HG03558 (cell line): Measurements from ENCODE around the gene RAB3GAP1.
"Not testable (repeated sequence)": the region's sequence is repeated elsewhere in the genome, so short reads cannot be mapped to it uniquely, and the experiment has no call there.

Experiments used
- ATAC-seq: cut with Tn5 transposase; IDR thresholded peaks from one replicate; pipeline ENCODE4 v1.9.1; 2021; ENCODE audit warnings: moderate number of reproducible peaks; ENCODE audit not compliant: unreplicated experiment; ENCODE audit errors: extremely low read depth

Gene RAB3GAP1

DNA sequence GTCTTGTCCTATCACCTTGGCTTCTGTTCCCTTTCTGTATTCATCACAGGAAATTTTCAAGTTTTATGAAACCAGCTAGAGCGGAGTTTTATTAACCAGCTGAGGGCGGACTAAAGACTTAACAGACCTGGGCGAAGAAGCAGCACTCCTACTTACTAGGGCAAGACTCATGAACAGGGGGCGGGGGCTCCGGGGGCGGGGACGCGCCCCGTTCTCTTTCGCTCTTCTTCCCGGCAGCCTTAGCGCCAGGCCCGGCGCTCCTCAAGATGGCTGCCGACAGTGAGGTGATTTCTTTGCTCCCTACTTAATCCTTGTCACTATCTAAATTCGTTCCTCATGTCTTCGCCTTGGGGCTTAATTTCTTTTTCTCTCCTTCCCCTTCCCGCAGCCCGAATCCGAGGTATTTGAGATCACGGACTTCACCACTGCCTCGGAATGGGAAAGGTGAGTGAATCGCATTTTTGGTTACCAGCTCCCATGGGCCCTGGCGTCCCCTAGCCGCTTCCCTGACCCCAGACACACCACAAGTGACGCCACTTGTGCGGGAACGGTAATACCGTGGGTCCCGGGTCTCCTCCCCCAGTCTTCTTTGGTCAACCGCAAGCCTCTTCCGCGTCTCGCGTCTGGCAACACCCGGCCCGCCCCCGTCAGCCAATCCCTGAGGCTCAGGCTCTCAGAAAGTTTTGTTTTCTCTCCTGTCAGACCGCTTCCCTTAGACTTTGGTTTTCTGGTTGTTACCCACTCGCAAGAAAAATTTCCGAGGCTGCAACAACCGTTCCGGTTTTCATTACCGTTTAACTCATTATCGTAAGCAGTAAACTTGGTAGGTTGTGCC, at the start of gene RAB3GAP1:
Gene RAB3GAP1 (plus strand): TSS at position 251 of the 835 bp plus-strand sequence. CDS start 16 bp downstream, at position 267.
- ATAC-seq, result peak; percentile 59

DNA sequence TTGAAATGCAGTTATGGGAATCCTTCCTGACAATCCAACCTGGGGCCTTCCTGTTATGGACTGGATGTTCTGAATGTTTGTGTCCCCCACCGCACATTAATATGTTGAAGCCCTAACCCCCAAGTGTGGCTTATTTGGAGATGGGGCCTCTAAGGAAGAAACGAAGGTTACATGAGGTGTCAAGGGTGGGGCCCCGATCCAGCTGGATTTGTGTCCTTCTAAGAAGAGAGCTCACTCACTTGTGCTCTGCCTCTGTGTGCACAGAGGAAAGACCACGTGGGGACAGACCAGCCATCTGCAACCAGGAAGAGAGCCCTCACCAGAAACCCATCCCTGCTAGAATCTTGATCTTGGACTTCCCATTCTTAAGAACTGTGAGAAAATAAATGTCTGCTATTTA, 49.3 kb upstream of the RAB3GAP1 start:
- ATAC-seq, result no peak

DNA sequence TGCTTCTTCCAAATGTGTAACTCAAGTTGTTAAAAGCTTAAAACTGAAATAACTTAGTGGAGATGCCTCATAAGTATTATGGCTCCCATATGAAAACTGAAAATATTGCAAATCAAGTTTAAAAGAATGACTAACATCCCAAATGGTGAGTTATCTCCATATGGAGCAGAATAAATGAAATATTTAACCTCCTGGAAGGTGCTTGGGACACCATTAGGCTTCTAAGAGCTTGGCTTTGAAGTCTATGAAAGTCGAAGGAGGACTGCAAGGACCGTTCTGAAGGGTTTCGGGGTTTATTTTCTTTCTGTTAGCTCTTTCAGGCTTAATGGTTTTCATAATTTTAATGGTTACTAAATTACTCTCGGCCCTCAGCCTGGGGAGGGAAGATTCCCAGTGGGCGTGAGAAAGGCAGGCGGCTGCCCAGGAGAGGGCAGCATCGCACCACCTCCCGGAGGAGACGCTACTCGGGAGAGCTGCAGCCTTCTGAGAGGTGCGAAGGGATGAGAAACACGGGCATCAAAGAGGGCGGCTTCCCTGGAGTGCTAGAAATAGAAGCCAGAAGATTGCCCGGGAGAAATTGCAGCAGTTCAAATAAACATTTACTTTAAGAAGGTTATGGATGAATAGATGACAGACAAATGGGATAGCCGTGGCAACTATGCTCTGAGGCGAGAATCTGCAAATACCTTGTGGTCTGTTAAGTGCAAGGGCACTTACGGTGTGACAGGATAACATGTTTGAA, 47.9 kb upstream of the RAB3GAP1 start:
- peak; percentile 70 for ATAC-seq

DNA sequence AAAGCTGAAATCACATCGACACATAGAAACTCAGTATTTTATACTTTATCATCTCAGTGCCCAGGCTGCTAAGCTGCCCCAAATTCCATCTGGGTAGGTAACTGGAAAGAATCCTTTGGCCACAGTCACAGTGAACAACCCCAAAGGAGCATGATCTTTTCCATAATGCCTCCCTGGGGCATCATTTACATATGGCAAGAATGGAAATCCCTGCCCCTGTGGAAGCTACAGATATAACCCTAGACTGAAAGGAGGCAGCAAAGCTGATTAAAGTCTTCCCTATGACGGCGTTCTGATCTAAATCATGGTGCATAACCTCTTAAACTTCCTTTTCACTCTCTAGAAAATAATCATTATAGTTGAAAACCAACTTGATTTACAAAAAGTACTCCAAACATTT, 46.3 kb upstream of the RAB3GAP1 start:
- no peak for ATAC-seq

DNA sequence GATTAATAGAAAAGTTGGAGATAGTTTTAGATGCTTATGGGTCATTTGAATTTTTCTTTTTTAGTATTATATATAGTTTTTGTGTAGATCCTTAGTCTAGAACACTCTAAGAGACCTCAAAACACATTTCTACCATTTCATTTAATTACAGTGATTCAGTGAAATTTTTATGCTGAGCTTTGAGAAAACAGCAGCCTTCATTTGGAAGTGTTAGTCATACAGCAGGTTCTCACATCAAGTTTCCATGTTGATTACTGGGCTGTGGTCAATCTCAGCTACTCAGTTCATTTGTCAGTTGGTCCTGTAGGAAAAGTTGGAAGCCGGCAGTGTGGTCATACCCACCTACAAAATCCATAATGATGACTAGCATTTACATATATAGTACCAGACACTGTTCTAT, 42.8 kb upstream of the RAB3GAP1 start:
- no peak for ATAC-seq

DNA sequence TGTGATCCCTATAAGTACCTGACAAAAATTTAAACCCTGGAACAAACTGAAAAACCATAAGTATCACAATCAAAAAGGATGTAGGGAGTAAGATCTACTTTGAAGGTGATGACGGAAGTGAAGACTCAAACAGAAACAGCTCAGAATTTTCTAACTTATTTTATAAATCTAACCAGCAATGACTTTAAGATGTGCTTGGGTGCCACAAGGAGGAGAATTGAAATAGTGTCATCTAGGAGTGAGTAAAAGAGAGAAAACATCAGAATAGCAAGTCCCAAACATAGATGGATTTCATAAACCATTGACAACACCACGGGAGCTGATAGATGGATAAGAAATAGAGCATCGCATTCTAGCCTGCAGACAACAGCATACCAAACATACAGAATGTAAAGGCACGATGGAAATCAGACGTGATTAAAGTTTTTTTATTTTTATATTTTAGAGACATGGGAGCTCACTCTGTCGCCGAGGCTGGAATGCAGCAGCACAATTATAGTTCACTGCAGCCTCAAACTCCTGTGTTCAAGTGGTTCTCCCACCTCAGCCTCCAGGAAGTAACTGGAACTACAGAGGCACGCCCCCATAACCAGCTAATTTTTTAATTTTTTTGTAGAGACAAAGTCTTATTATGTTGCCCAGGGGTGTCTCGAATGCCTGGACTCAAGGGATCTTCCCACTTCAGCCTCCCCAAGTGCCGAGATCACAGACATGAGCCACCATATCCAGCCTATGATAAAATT, 41.7 kb upstream of the RAB3GAP1 start:
- ATAC-seq, result no peak

DNA sequence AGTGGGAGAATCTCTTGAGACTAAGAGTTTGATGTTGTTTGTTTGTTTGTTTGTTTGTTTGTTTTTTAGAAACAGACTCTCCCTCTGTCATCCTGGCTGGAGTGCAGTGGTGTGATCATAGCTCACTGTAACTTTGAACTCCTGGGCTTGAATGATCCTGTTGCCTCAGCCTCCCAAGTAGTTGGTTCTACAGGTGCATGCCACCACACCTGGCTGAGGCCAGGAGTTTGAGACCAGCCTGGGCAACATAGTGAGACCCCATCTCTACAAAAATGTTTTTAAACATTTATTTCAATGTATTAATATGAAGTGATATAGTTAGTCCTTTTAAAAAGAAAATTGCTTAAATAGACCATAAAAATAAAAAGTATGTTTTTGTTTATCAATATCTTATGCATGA, 40.5 kb upstream of the RAB3GAP1 start:
- no peak for ATAC-seq

DNA sequence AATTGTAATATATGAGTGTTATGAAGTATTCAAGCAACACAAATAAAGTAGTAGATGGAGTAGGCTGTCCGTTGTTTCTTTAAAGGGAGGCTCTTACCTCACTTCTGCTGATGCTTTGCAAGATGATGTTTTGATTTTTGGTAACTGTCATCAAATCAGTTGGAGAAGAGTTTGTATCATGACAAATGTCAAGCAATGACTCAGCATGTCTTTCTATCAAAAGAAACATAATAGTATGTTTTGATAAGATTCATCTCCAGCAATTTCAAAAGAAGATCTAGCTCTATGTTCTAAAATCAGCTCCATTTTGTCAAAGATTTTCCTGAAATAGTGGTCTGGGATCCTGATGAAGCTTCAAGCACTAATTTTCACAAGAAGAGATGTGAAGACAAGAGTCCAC, 30.5 kb upstream of the RAB3GAP1 start:
- ATAC-seq, result no peak

DNA sequence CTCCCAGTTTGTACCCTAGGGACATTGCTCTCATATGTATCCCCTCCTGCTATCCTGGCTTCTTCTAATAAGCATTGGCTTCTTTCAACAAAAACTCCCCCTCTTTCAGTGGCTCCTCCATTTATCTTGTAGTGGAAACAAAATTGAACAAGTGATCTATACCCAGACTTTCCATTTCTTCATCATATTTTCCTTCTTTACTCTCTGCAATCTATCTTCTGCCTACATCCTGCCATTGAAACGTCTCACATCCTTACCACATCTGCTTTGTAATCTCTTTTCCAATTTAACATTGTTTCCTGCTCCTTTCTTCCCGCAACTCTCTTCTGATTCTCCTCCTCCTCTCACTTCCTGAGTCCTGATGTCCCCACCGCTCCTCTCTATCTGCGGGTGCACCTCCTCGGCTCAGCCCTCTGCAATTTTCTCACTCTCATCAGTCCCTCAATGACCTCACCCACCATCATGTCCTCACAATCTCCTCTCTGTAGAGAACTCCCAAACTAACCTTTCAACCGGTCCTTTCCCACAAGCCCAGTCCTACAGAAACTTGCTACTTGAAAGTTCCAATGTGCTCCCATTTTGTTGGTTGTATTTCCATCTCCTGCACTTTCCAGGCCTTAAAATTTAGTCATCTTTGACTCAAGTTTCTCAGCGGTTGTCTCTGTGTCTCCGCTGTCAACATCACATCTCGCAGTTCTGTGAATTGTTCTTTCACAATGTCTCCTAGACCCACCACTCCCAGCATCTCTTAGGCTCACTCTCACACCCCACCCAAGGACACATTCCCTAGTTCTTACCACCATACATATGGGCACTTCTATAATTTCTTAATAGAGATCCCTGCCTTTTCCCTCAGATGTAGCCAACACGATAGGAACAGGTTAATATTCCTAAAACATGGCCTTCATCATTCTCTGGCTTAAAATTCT, 28.9 kb upstream of the RAB3GAP1 start:
- ATAC-seq, result no peak

DNA sequence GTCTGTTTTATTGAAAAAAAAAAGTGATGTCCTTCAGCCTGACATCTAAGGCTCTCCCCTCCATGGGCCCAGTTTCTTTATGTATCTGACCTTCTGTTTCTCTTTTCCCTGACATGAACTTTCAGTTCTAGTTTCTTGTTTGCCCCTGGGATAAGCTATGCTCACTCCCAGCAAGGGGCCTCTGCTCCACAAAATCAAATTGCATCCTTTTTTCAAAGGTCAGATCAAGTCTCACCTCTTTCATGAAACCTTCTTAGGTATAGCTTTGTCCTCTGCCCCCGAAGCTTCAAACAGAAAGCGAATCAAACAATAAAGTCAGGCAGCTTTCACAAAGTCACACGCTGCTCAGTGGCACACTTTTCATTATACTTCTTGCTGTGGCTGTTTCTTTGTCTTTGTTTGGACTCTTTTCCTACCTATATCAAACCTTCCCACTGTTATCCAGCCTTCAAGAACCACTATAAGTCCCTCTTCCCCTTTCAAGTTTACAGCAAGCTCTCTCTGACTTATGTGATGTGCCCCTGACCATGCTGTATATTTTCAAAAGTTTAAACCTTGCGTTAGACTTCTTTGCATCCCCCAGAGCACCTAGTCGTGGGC, 28.1 kb upstream of the RAB3GAP1 start:
- no peak for ATAC-seq

DNA sequence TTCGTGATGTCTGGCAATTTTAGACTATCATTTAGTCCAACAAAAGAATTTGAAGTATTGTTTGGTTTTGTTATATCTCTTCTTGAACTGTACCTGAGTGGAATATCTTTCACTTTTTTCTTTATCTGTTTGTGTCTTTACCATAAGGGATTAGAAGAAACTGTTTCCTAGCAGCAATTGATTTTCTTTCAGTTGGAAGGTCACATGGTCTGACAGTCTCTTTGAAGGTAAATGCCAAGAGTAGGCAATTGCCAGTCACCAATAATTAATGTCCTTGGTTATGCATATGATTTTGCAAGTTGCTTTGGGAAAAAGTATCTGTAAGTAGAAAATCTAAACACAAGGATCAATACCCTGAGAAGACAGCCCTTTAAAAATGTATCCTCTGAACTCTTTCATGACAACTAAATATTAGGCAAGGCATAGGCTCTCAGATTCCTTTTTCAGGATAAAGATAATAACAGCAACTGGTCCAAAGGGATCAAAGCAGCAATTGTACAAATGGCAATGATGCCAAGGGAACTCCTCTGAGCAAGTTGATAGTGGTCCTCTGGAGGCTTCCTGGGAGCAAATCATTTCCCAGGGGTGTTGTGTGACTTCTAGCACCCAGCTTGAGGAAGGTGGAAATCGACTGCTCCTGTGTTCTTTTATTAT, 22.5 kb upstream of the RAB3GAP1 start:
- no peak for ATAC-seq

DNA sequence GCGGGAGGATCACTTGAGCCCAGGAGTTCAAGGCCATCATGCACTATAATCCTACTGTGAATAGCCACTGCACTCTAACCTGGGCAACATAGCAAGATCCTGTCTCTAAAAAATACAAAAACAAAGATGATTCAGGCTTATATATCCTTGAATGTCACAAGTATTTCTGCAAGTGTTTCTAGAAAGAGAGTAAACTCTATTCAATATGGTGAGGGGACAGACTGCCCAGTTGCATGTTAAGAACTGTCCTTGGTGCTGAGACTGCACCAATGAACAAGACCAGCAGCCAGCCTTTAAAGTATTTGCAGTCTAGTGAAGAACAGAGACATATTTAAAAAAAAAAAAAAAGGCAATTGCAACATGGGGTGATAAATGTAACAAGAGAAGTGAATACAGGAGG, 21.3 kb upstream of the RAB3GAP1 start:
- ATAC-seq, result no peak

DNA sequence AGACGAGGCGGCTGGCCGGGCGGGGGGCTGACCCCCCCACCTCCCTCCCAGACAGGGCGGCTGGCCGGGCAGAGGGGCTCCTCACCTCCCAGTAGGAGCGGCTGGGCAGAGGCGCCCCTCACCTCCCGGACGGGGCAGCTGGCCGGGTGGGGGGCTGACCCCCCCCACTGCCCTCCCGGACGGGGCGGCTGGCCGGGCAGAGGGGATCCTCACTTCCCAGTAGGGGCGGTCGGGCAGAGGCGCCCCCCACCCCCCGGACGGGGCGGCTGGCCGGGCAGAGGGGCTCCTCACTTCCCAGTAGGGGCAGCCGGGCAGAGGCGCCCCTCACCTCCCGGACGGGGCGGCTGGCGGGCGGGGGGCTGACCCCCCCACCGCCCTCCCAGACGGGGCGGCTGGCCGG, 18.9 kb upstream of the RAB3GAP1 start:
- not testable (repeated sequence) for ATAC-seq

DNA sequence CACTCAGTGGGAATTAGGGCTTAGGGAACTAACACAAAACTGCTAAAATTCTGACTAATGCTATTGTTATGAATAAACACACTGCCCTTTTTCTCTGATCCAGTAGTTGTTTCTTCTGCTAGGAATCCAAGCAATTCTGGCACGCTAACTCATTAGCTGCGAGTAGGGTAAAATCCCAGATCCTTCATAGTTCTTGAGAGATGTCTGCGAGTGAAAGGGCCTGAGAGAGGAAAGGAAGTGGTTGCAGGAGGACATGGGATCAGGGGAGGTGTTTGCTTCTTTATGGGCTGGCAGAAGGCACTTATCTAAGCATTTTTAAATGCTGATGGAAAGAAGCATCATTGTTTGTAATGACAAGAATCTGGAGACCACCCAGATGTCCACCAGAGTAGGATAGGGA, 14.3 kb upstream of the RAB3GAP1 start:
- ATAC-seq, result no peak

DNA sequence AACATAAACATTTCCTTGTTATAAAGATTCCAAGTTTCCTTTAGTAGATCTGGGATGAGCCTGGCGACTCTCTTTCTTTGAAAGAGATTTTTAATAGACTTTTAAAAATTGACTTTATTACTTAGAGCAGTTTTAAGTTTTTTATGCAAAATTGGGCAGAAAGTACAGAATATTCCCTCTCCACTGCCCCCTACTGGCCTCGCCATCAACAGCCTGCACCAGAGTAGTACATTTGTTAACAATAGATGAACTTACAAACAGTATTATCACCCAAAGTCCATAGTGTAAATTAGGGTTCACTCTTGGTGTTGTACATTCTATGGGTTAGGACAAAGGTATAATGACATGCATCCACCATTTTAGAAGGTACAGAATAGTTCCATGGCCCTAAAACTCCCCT, 8.7 kb upstream of the RAB3GAP1 start:
- no peak for ATAC-seq

DNA sequence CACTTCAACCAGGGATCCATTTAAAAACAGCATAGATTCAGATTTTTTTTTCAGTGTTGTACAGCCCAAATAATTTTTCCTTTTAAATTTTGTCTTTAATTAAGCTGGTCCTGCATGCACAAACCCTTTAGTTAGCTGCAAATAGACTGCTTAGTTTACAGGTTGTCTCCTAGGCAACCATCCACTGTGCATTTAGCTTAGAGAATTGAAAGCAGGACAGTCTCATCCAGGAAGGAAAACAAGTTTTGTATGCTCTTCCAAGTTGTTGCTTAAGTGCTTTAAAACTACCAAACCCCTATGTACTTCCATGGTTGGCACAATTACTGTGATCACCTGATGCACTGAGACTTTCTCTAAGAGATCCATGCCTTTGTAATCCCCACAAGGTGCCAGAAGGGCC, 4.8 kb upstream of the RAB3GAP1 start, which contains the start of gene MAP3K19:
Gene MAP3K19 (minus strand): TSS at position 148 of the 400 bp plus-strand sequence. CDS start 22,800 bp downstream, outside the sequence.
- no peak for ATAC-seq

DNA sequence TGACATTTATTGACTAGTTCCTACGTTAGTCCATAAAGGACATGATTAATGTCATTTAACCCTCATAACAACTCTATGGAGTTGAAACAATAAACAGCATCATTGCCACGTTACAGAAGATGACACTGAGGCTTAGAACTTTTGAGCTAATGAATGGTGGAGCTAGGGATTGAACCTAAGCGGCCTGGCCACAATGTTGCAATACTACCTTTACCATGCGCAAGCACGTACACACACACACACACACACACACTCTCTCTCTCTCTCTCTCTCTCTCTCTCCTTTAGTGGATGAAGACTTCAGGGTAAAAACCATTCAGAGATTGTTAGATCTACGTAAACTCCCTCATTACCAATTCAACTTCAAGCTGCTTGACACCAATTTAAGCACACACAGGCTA, 4.0 kb upstream of the RAB3GAP1 start:
- no peak for ATAC-seq

DNA sequence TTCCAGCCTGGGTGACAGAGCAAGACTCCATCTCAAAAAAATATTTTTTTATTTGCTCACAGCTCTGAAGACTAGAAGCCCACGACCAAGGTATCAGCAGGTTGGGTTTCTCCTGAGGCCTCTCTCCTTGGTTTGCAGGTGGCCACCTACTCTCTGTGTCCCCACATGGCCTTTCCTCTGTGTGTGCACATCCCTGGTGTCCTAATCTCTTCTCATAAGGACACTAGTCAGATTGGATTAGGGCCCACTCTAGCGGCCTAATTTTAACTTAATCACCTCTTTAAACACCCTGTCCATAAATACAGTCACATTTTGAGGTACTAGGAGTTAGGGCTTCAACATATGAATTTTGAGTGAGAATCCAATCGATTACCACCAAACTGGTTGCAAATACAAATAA, 2.0 kb upstream of the RAB3GAP1 start:
- ATAC-seq, result no peak

DNA sequence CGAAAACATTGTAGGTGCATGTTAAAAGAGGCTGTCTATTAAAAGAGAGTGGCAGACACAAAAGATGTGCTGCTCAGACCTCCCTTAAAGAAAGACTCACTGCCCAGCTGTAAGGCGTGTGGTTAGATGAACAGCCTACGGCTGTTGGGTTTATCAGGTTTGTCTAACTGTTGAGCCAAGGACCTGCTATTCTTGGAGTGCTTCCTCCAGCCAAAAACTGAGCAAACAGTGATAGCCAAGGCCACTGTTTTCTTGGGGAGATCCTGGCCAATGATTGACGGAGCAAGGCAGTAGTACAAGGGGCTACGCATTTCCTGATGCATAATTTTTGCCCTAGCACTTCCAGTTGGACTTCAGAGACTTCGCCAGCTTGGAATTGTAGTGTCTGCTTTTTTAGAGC, 1.4 kb upstream of the RAB3GAP1 start:
- no peak for ATAC-seq
